IMR-90 (cell line): ENCODE results near the gene TCP11L1. TPM values are rescaled to one million over a fixed set of nuclear protein-coding genes. Genes with fewer than 3 reads are reported as not detected.

Experiments
- ATAC-seq: fragments of 200-7000 bp; cut with Tn5 transposase; 2 replicates; pipeline ENCODE4 v1.9.1; 2020; ENCODE audit warnings: low read depth, mild to moderate bottlenecking, moderate library complexity
- Bru-seq: library from RNA; stranded (reverse); fragments of 400-500 nt; gene quantifications from one replicate; lab custom pipeline; 2021; lab: Mats Ljungman, UMichigan
- BruChase-seq, 2 experiments: library from RNA; stranded (reverse); fragments of 400-500 nt; gene quantifications; one replicate each; lab custom pipeline; 2021; lab: Mats Ljungman, UMichigan
- BruUV-seq: library from RNA; stranded (reverse); fragments of 400-500 nt; replicated peaks from 2 replicates; lab custom pipeline; 2021; lab: Mats Ljungman, UMichigan
- CTCF ChIA-PET: fragments of 300-600 bp; formaldehyde crosslinking; extraction: SDS; loops from one replicate; lab custom pipeline; 2021; ENCODE audit warnings: antibody characterized with exemption; lab: Yijun Ruan, JAX
- POLR2A ChIA-PET: fragments of 300-600 bp; sonication (Branson Sonifier 250); formaldehyde crosslinking; loops from one replicate; lab custom pipeline; 2022; ENCODE audit warnings: antibody characterized with exemption; ENCODE audit not compliant: unreplicated experiment; lab: Charles Lee
- DNase-seq: peaks from one replicate; pipeline ENCODE4 v3.0.0; 2013
- H2AFZ ChIP-seq: replicated peaks from 2 replicates; pipeline ENCODE3; 2013; ENCODE audit warnings: low read length, mild to moderate bottlenecking; ENCODE audit not compliant: poor library complexity
- H2AK5ac ChIP-seq: 2 replicates; pipeline ENCODE4 v1.6.1; 2013; ENCODE audit warnings: low read depth, low read length, inconsistent platforms
- H2AK9ac ChIP-seq: replicated peaks from 2 replicates; pipeline ENCODE3; 2013; ENCODE audit warnings: mild to moderate bottlenecking, low read depth, low read length, moderate library complexity; ENCODE audit not compliant: poor library complexity
- H2BK120ac ChIP-seq: 2 replicates; pipeline ENCODE4 v1.6.1; 2013; ENCODE audit warnings: low read depth, low read length, inconsistent platforms
- H2BK15ac ChIP-seq: 3 replicates; pipeline ENCODE4 v1.6.1; 2013; ENCODE audit warnings: low read depth, low read length, inconsistent platforms
- H2BK20ac ChIP-seq: 2 replicates; pipeline ENCODE4 v1.6.1; 2013; ENCODE audit warnings: low read depth, mild to moderate bottlenecking, inconsistent platforms, low read length, moderate library complexity
- H2BK5ac ChIP-seq: 2 replicates; pipeline ENCODE4 v1.6.1; 2013; ENCODE audit warnings: mild to moderate bottlenecking, low read depth, low read length, inconsistent platforms; ENCODE audit not compliant: poor library complexity, severe bottlenecking
- H3K14ac ChIP-seq: replicated peaks from 2 replicates; pipeline ENCODE4 v1.6.1; 2013; ENCODE audit warnings: low read depth, low read length, inconsistent platforms
- H3K18ac ChIP-seq: 2 replicates; pipeline ENCODE4 v1.6.1; 2013; ENCODE audit warnings: low read depth, low read length, control low read depth
- H3K23ac ChIP-seq: 2 replicates; pipeline ENCODE4 v1.6.1; 2013; ENCODE audit warnings: low read depth, low read length, inconsistent platforms
- H3K27ac ChIP-seq: 2 replicates; pipeline ENCODE4 v1.5.1; 2013; ENCODE audit warnings: mild to moderate bottlenecking, control low read depth, low read length; ENCODE audit not compliant: insufficient read depth
- H3K27me3 ChIP-seq: 2 replicates; pipeline ENCODE4 v1.6.1; 2013; ENCODE audit warnings: low read length; ENCODE audit not compliant: control insufficient read depth, insufficient read depth
- H3K36me3 ChIP-seq: 2 replicates; pipeline ENCODE4 v1.6.1; 2013; ENCODE audit warnings: low read length, mixed read lengths; ENCODE audit not compliant: control insufficient read depth, insufficient read depth
- H3K4ac ChIP-seq: 2 replicates; pipeline ENCODE4 v1.6.1; 2013; ENCODE audit warnings: low read depth, low read length, inconsistent platforms
- H3K4me1 ChIP-seq: 2 replicates; pipeline ENCODE4 v1.6.1; 2013; ENCODE audit warnings: low read length, mixed read lengths; ENCODE audit not compliant: control insufficient read depth, insufficient read depth
- H3K4me2 ChIP-seq: 2 replicates; pipeline ENCODE4 v1.6.1; 2013; ENCODE audit warnings: low read depth, mild to moderate bottlenecking, control low read depth, low read length, moderate library complexity
- H3K4me3 ChIP-seq: 2 replicates; pipeline ENCODE4 v1.5.1; 2013; ENCODE audit warnings: low read depth, mild to moderate bottlenecking, control low read depth, low read length, moderate library complexity; ENCODE audit not compliant: insufficient read depth
- H3K56ac ChIP-seq: 2 replicates; pipeline ENCODE4 v1.6.1; 2013; ENCODE audit warnings: low read length, inconsistent platforms; ENCODE audit not compliant: insufficient read depth; ENCODE audit errors: extremely low read depth
- H3K79me1 ChIP-seq, 2 experiments: 2 replicates each; pipeline ENCODE4 v1.6.1; 2013; ENCODE audit warnings: low read length in 2 of 2, inconsistent platforms in 1 of 2, low read depth in 1 of 2
- H3K9ac ChIP-seq: 2 replicates; pipeline ENCODE4 v1.6.1; 2013; ENCODE audit warnings: low read depth, low read length, control low read depth
- H3K9me1 ChIP-seq: 2 replicates; pipeline ENCODE4 v1.6.1; 2013; ENCODE audit warnings: low read length, inconsistent platforms; ENCODE audit not compliant: insufficient read depth
- H3K9me3 ChIP-seq: 2 replicates; pipeline ENCODE4 v1.6.1; 2013; ENCODE audit warnings: low read length; ENCODE audit not compliant: control insufficient read depth, insufficient read depth
- H4K20me1 ChIP-seq: 2 replicates; pipeline ENCODE4 v1.6.1; 2013; ENCODE audit warnings: low read length, inconsistent platforms; ENCODE audit not compliant: insufficient read depth
- H4K5ac ChIP-seq: 2 replicates; pipeline ENCODE4 v1.6.1; 2013; ENCODE audit warnings: mild to moderate bottlenecking, low read depth, low read length, control low read depth
- H4K8ac ChIP-seq, 2 experiments: 2 replicates each; pipeline ENCODE4 v1.6.1; 2013; ENCODE audit warnings: low read depth in 2 of 2, low read length in 2 of 2, control low read depth in 1 of 2, inconsistent platforms in 1 of 2
- H4K91ac ChIP-seq: 2 replicates; pipeline ENCODE4 v1.6.1; 2013; ENCODE audit warnings: low read depth, low read length, inconsistent platforms; ENCODE audit not compliant: insufficient read depth
- BHLHE40 ChIP-seq: fragments of 150-350 bp; IDR thresholded peaks from 2 replicates; pipeline ENCODE4 v1.6.1; 2016; ENCODE audit warnings: mild to moderate bottlenecking, low read depth, low read length
- CEBPB ChIP-seq: IDR thresholded peaks from 2 replicates; pipeline ENCODE4 v1.6.1; 2012; ENCODE audit warnings: low read depth, low read length, improper control_type of control experiment
- CHD1 ChIP-seq: IDR thresholded peaks from 2 replicates; pipeline ENCODE4 v1.6.1; 2012; ENCODE audit warnings: low read depth, low read length, improper control_type of control experiment
- CTCF ChIP-seq: conservative IDR thresholded peaks from 2 replicates; pipeline ENCODE4 v1.5.1; 2012; ENCODE audit warnings: mild to moderate bottlenecking, low read depth, low read length, improper control_type of control experiment
- FOS ChIP-seq: fragments of 150-350 bp; IDR thresholded peaks from 2 replicates; pipeline ENCODE4 v1.6.1; 2016; ENCODE audit warnings: low read depth, low read length
- MAFK ChIP-seq: IDR thresholded peaks from 2 replicates; pipeline ENCODE4 v1.6.1; 2012; ENCODE audit warnings: low read depth, low read length, improper control_type of control experiment
- MAZ ChIP-seq: IDR thresholded peaks from 2 replicates; pipeline ENCODE4 v1.6.1; 2012; ENCODE audit warnings: low read depth, mild to moderate bottlenecking, low read length, improper control_type of control experiment, moderate library complexity, borderline replicate concordance
- NFE2L2 ChIP-seq: fragments of 150-350 bp; IDR thresholded peaks from 2 replicates; pipeline ENCODE4 v1.6.1; 2016; ENCODE audit warnings: low read depth, mild to moderate bottlenecking, low read length
- POLR2A ChIP-seq: IDR thresholded peaks from 2 replicates; pipeline ENCODE4 v1.6.1; 2012; ENCODE audit warnings: mild to moderate bottlenecking, low read depth, low read length
- RAD21 ChIP-seq: IDR thresholded peaks from 2 replicates; pipeline ENCODE4 v1.6.1; 2012; ENCODE audit warnings: low read length, improper control_type of control experiment
- RCOR1 ChIP-seq: IDR thresholded peaks from 2 replicates; pipeline ENCODE4 v1.6.1; 2012; ENCODE audit warnings: mild to moderate bottlenecking, low read length, improper control_type of control experiment; ENCODE audit not compliant: insufficient replicate concordance
- SMC3 ChIP-seq: fragments of 150-350 bp; IDR thresholded peaks from 2 replicates; pipeline ENCODE4 v1.6.1; 2016; ENCODE audit warnings: low read depth, mild to moderate bottlenecking, antibody characterized with exemption, low read length, moderate library complexity
- USF2 ChIP-seq: fragments of 150-350 bp; IDR thresholded peaks from 2 replicates; pipeline ENCODE4 v1.6.1; 2017; ENCODE audit warnings: mild to moderate bottlenecking, antibody characterized with exemption, low read length, low read depth
- WGBS, 2 experiments: methylation state at CpG; one replicate each; pipeline versions ENCODE4 v1.1.5 to v1.1.7; 2013; ENCODE audit warnings: missing lambda C conversion rate in 2 of 2; ENCODE audit not compliant: insufficient read length in 1 of 2; ENCODE audit errors: extremely low coverage in 2 of 2; 5-methylcytosine and 5-hydroxymethylcytosine counted together
- dilution Hi-C: fragments of 300-500 bp; cut with HindIII; formaldehyde crosslinking; loops from one replicate; pipeline ENCODE4 v1.14.3; 2018; ENCODE audit warnings: low sequenced_read_pairs; ENCODE audit not compliant: unreplicated experiment
- in situ Hi-C: fragments of 300-500 bp; cut with MboI; formaldehyde crosslinking; loops from 3 replicates; pipeline ENCODE4 v1.14.3; 2019; ENCODE audit warnings: low sequenced_read_pairs, inconsistent platforms, mixed read lengths
- intact Hi-C: fragments of 100-400 bp; cut with micrococcal nuclease; formaldehyde crosslinking; loops from 2 replicates; pipeline ENCODE4 v1.10.0; 2022
- long read RNA-seq: library from polyadenylated mRNA; unstranded; transcript quantifications from one replicate; pipeline ENCODE4 v2.0.0, GENCODE V29; 2021; ENCODE audit not compliant: unreplicated experiment
- polyA plus RNA-seq, 3 experiments: library from polyadenylated mRNA; depleted of rRNA; stranded (reverse); fragments of >200 nt; gene quantifications; 2 replicates each; pipeline ENCODE4 v1.2.3, GENCODE V29; 2012; ENCODE audit warnings: low replicate concordance in 1 of 3
- total RNA-seq: library from RNA; depleted of rRNA; stranded (reverse); fragments of >200 nt; gene quantifications from 2 replicates; pipeline ENCODE4 v1.2.3, GENCODE V29; 2012; rRNA removed

Gene TCP11L1
- 17.4 and 23.1 TPM in 2 replicates for total RNA-seq
- polyA plus RNA-seq (2012; rRNA removed), result 13.7 and 13.9 TPM in 2 replicates
- 8.7 and 8.9 TPM in 2 replicates for polyA plus RNA-seq (2012; cell fraction: cytosol; rRNA removed)
- 9.7 and 14.1 TPM in 2 replicates for polyA plus RNA-seq (2012; cell fraction: nucleus; rRNA removed; ENCODE audit: low replicate concordance)
- Bru-seq, nascent RNA, result percentile 78 among the genes with signal in this experiment
- percentile 76 among the genes with signal in this experiment for BruChase-seq, experiment 1, labeled RNA remaining after a 6-hour chase
- BruChase-seq, experiment 2, labeled RNA remaining after a 2-hour chase, result percentile 73 among the genes with signal in this experiment
- long read RNA-seq, transcript TCP11L1-201 (10 exons, 2,817 nt), result major isoform, 12 of 21 reads
- long read RNA-seq, partial matches to known transcripts, result 1 of 21 reads
- long read RNA-seq, other reads (novel, unspliced or antisense), result 4 of 21 reads

- peak within 1 kb of the TSS; percentile 100 for H3K4ac ChIP-seq
- H3K27ac ChIP-seq, result peak within 1 kb of the TSS; percentile 95
- intact Hi-C loops, result no loop called here
- peak within 1 kb of the TSS; percentile 77 for H4K5ac ChIP-seq
- ChIA-PET POLR2A (interaction anchor here (0.9 to 1.7 kb wide), 2 partner anchors 23 to 71 kb away, joined by 3 to 6 read pairs; partner anchors contain the start of gene DEPDC7), CTCF (interaction anchor here (1.1 kb wide), 1 partner anchor 18 kb away, joined by 3 read pairs; no protein-coding TSS in a partner anchor)
- peak within 1 kb of the TSS; percentile 99 for H2BK120ac ChIP-seq
- H3K36me3 ChIP-seq, result peaks cover 1% of the 10 kb centered on the region; the same call in 1 of the 2 replicates
- peaks cover 23 to 31% of the 10 kb centered on the region in 2 experiments for H3K79me1 ChIP-seq
- peaks cover 5% of the 10 kb centered on the region; the same call in 1 of the 2 replicates for H3K4me1 ChIP-seq
- H2AK9ac ChIP-seq, result peak within 1 kb of the TSS; percentile 95
- H4K8ac ChIP-seq, result peak within 1 kb of the TSS; percentile 56 to 99
- H3K56ac ChIP-seq, result peak within 1 kb of the TSS; percentile 94
- H3K4me3 ChIP-seq, result peak within 1 kb of the TSS; percentile 63
- H4K20me1 ChIP-seq, result no peaks in the 10 kb centered on the region; the same call in 1 of the 2 replicates
- H4K91ac ChIP-seq, result peak within 1 kb of the TSS; percentile 99
- in situ Hi-C loops, result no loop called here
- peak within 1 kb of the TSS; percentile 98 for H2BK5ac ChIP-seq
- no peaks in the 10 kb centered on the region for H3K9me1 ChIP-seq
- H2BK15ac ChIP-seq, result peak within 1 kb of the TSS; percentile 99; the same call in 1 of the 3 replicates
- peak; percentile 93 for DNase-seq
- peak within 1 kb of the TSS; percentile 89 for H2AK5ac ChIP-seq
- H3K23ac ChIP-seq, result peak within 1 kb of the TSS; percentile 98
- peak; percentile 92 for ATAC-seq
- WGBS, 2 experiments, result 0% methylated on average over 13 of the region's 84 CpGs; no CpG with 5 or more reads in 1 of the 2 experiments
- peak within 1 kb of the TSS; percentile 87 for H3K4me2 ChIP-seq
- no peaks in the 10 kb centered on the region for H3K27me3 ChIP-seq
- H3K9ac ChIP-seq, result peak within 1 kb of the TSS; percentile 91
- no TSS peak for BruUV-seq
- H2AFZ ChIP-seq, result peak within 1 kb of the TSS; percentile 100
- no peaks in the 10 kb centered on the region for H3K9me3 ChIP-seq
- H3K18ac ChIP-seq, result peak within 1 kb of the TSS; percentile 93
- peak within 1 kb of the TSS; percentile 98 for H3K14ac ChIP-seq
- dilution Hi-C loops, result no loop called here
- H2BK20ac ChIP-seq, result peak within 1 kb of the TSS; percentile 88; the same call in 1 of the 2 replicates
- TF ChIP-seq MAFK, result no peak
- no peak for TF ChIP-seq CTCF
- no peak for TF ChIP-seq FOS
- TF ChIP-seq RAD21, result no peak
- no peak for TF ChIP-seq NFE2L2
- peak; percentile 28 for TF ChIP-seq RCOR1
- TF ChIP-seq SMC3, result no peak
- no peak for TF ChIP-seq BHLHE40
- peak; percentile 88 for TF ChIP-seq POLR2A
- TF ChIP-seq CHD1, result no peak
- TF ChIP-seq USF2, result no peak
- TF ChIP-seq CEBPB, result no peak
- TF ChIP-seq MAZ, result peak; percentile 14; the same call in 1 of the 2 replicates
These were observed at the start of gene TCP11L1 for GRCh38 chr11:33039274-33040032. Gene TCP11L1 (plus strand): TSS chr11:33039572. CDS start chr11:33043774, 4,202 bp downstream.
